ENCODE results near the gene NAGK. TPM values are rescaled to one million over a fixed set of nuclear protein-coding genes. Genes with fewer than 3 reads are reported as not detected.
"Not testable (repeated sequence)": the region's sequence is repeated elsewhere in the genome, so short reads cannot be mapped to it uniquely, and the experiment has no call there.

Gene NAGK
- total and polyA plus RNA-seq, 7 donors, result 36.3 to 93.1 (median 72.8) TPM

- no peaks in the 10 kb centered on the region for H3K36me3 ChIP-seq
- intact Hi-C loops (cut with DNase I), result no loop called here
- no peaks in the 10 kb centered on the region for H3K27me3 ChIP-seq
- no peak for DNase-seq
- H3K27ac ChIP-seq, result no peak overlapping the region
- no peaks in the 10 kb centered on the region for H3K4me1 ChIP-seq
- no peaks in the 10 kb centered on the region for H3K9me3 ChIP-seq
- no peak overlapping the region for H3K4me3 ChIP-seq
- WGBS, 2 donors, result 80 to 84% methylated on average over 36 of the region's 36 CpGs
- no peak for TF ChIP-seq POLR2AphosphoS5 (IDR thresholded peaks at IDR 0.05)
- TF ChIP-seq CTCF (IDR thresholded peaks at IDR 0.05), result no peak
- no peak for TF ChIP-seq POLR2A (IDR thresholded peaks at IDR 0.05)
- TF ChIP-seq EP300 (IDR thresholded peaks at IDR 0.05), result no peak
These were observed 24.7 kb upstream of the NAGK start for GRCh38 chr2:71043531-71044407.

GRCh38 chr2:71045151-71045550, 23.3 kb upstream of the NAGK start:
- no peaks in the 10 kb centered on the region for H3K36me3 ChIP-seq
- no peaks in the 10 kb centered on the region for H3K9me3 ChIP-seq
- TF ChIP-seq POLR2AphosphoS5 (IDR thresholded peaks at IDR 0.05) (no peak), EP300 (IDR thresholded peaks at IDR 0.05) (no peak), POLR2A (IDR thresholded peaks at IDR 0.05) (no peak), CTCF (IDR thresholded peaks at IDR 0.05) (no peak)
- no peak overlapping the region for H3K4me3 ChIP-seq
- DNase-seq, result no peak
- intact Hi-C loops (cut with DNase I), result no loop called here
- H3K4me1 ChIP-seq, result no peaks in the 10 kb centered on the region
- no peaks in the 10 kb centered on the region for H3K27me3 ChIP-seq
- no peak overlapping the region for H3K27ac ChIP-seq
- 88 to 93% methylated on average over 7 of the region's 7 CpGs for WGBS, 2 donors

DNA sequence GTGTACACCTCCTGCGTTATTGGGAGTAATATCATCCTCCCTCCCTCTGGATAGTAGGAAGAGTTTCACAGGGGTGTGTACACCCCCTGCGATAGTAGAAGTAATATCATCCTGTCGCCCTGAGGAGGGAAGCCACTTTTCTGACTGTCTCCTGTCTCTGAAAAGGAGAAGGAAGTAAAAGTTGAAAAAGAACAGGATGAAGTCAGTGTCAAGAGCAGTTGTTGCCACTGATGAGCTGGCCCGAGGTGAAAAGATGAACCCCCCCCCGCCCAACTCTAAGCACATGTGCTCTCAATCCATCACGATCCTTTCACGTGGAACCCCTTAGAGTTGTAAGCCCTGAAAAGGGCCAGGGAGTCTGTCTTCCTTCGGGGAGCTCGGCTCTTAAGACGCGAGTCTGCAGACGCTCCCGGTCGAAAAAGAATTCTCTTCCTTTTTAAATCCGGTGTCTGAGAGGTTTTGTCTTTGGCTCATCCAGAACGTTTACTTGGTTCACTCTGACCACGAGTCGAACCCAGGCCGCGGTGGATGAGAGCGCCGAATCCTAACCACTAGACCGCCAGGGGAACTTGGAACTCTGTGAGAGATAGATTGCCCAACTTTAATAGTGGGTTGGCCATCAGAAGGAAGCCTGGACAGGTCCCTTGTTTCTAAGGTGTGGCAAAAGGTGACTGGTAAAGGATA, 22.4 kb upstream of the NAGK start:
- TF ChIP-seq CTCF (IDR thresholded peaks at IDR 0.05), result no peak
- no peak for TF ChIP-seq POLR2A (IDR thresholded peaks at IDR 0.05)
- TF ChIP-seq EP300 (IDR thresholded peaks at IDR 0.05), result no peak
- TF ChIP-seq POLR2AphosphoS5 (IDR thresholded peaks at IDR 0.05), result no peak
- H3K36me3 ChIP-seq, result no peaks in the 10 kb centered on the region
- H3K4me1 ChIP-seq, result no peaks in the 10 kb centered on the region
- no peaks in the 10 kb centered on the region for H3K9me3 ChIP-seq
- WGBS, 2 donors, result 78 to 88% methylated on average over 23 of the region's 23 CpGs
- no peak overlapping the region for H3K4me3 ChIP-seq
- no peaks in the 10 kb centered on the region for H3K27me3 ChIP-seq
- intact Hi-C loops (cut with DNase I), result no loop called here
- no peak overlapping the region for H3K27ac ChIP-seq
- no peak for DNase-seq

GRCh38 chr2:71048096-71048495, 20.4 kb upstream of the NAGK start:
- Histone ChIP-seq H3K9me3 (no peaks in the 10 kb centered on the region), H3K4me1 (no peaks in the 10 kb centered on the region), H3K27ac (no peak overlapping the region), H3K36me3 (no peaks in the 10 kb centered on the region), H3K27me3 (no peaks in the 10 kb centered on the region), H3K4me3 (no peak overlapping the region)
- intact Hi-C loops (cut with DNase I), result no loop called here
- TF ChIP-seq POLR2A (IDR thresholded peaks at IDR 0.05) (no peak), EP300 (IDR thresholded peaks at IDR 0.05) (no peak), CTCF (IDR thresholded peaks at IDR 0.05) (no peak), POLR2AphosphoS5 (IDR thresholded peaks at IDR 0.05) (no peak)
- WGBS, 2 donors, result 78 to 93% methylated on average over 7 of the region's 7 CpGs
- no peak for DNase-seq

GRCh38 chr2:71049704-71050360, 18.6 kb upstream of the NAGK start:
- WGBS, 2 donors, result 25 to 72% methylated on average over 10 of the region's 10 CpGs
- H3K36me3 ChIP-seq; H3K9me3 ChIP-seq; H3K4me1 ChIP-seq; intact Hi-C loops (cut with DNase I); DNase-seq; H3K4me3 ChIP-seq; H3K27me3 ChIP-seq; H3K27ac ChIP-seq: not testable (repeated sequence)

DNA sequence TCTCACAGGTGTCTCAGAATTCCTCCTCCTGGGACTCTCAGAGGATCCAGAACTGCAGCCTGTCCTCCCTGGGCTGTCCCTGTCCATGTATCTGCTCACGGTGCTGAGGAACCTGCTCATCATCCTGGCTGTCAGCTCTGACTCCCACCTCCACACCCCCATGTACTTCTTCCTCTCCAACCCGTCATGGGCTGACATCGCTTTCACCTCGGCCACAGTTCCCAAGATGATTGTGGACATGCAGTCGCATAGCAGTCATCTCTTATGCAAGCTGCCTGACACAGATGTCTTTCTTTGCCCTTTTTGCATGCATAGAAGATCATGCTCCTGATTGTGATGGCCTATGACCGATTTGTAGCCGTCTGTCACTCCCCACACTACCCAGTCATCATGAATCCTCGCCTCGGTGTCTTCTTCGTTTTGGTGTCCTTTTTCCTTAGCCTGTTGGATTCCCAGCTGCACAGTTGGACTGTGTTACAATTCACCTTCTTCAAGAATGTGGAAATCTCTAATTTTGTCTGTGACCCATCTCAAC, 13.2 kb upstream of the NAGK start:
- H3K27ac ChIP-seq; H3K27me3 ChIP-seq; H3K4me3 ChIP-seq; DNase-seq; H3K36me3 ChIP-seq; H3K4me1 ChIP-seq; H3K9me3 ChIP-seq; intact Hi-C loops (cut with DNase I): not testable (repeated sequence)
- WGBS, 2 donors, result 78 to 85% methylated on average over 10 of the region's 10 CpGs

Data from sigmoid colon (tissue), 7 donors.